GM23248 (cell line): ENCODE results near the gene ULK4. TPM values are rescaled to one million over a fixed set of nuclear protein-coding genes. Genes with fewer than 3 reads are reported as not detected.

ENCODE experiments used
- DNase-seq: peaks from one replicate; pipeline ENCODE4 v3.0.0-alpha.2; 2015
- H2AFZ ChIP-seq: fragments of 200-600 bp; sonication (generic); 2 replicates; pipeline ENCODE4 v1.6.1; 2016; ENCODE audit warnings: antibody characterized with exemption
- H3F3A ChIP-seq: fragments of 200-600 bp; sonication (generic); 2 replicates; pipeline ENCODE4 v1.6.1; 2016; ENCODE audit warnings: mild to moderate bottlenecking, antibody characterized with exemption, mixed run types; ENCODE audit not compliant: insufficient read depth
- H3K27ac ChIP-seq: fragments of 200-600 bp; sonication (generic); 2 replicates; pipeline ENCODE4 v1.5.1; 2016; ENCODE audit warnings: mild to moderate bottlenecking
- H3K27me3 ChIP-seq: fragments of 200-600 bp; sonication (generic); replicated peaks from 2 replicates; pipeline ENCODE4 v1.6.1; 2016; ENCODE audit warnings: mild to moderate bottlenecking; ENCODE audit not compliant: insufficient read depth
- H3K36me3 ChIP-seq: fragments of 200-600 bp; sonication (generic); 2 replicates; pipeline ENCODE4 v1.6.1; 2016; ENCODE audit warnings: low read depth, mild to moderate bottlenecking
- H3K4me1 ChIP-seq: fragments of 200-600 bp; sonication (generic); 2 replicates; pipeline ENCODE4 v1.6.1; 2016; ENCODE audit warnings: mild to moderate bottlenecking; ENCODE audit not compliant: insufficient read depth
- H3K4me2 ChIP-seq: fragments of 200-600 bp; sonication (generic); one replicate; pipeline ENCODE4 v1.6.1; 2016; ENCODE audit warnings: mild to moderate bottlenecking; ENCODE audit not compliant: unreplicated experiment
- H3K4me3 ChIP-seq: fragments of 200-600 bp; sonication (generic); 2 replicates; pipeline ENCODE4 v1.5.1; 2016; ENCODE audit warnings: mild to moderate bottlenecking
- H3K79me2 ChIP-seq: fragments of 200-600 bp; sonication (generic); 2 replicates; pipeline ENCODE4 v1.6.1; 2016; ENCODE audit warnings: mild to moderate bottlenecking; ENCODE audit not compliant: insufficient read depth
- H3K9ac ChIP-seq: fragments of 200-600 bp; sonication (generic); 2 replicates; pipeline ENCODE4 v1.6.1; 2016; ENCODE audit warnings: mild to moderate bottlenecking
- H3K9me2 ChIP-seq: fragments of 200-600 bp; sonication (generic); 2 replicates; pipeline ENCODE4 v1.6.1; 2016; ENCODE audit warnings: mixed run types, mild to moderate bottlenecking, moderate library complexity; ENCODE audit not compliant: insufficient read depth
- H3K9me3 ChIP-seq: fragments of 200-600 bp; sonication (generic); one replicate; pipeline ENCODE4 v1.6.1; 2017; ENCODE audit warnings: low read depth
- H4K20me1 ChIP-seq: fragments of 200-600 bp; sonication (generic); 2 replicates; pipeline ENCODE4 v1.6.0; 2016; ENCODE audit not compliant: insufficient read depth
- EZH2 ChIP-seq: fragments of 200-600 bp; sonication (generic); IDR thresholded peaks from 2 replicates; pipeline ENCODE4 v1.6.1; 2018; ENCODE audit warnings: antibody characterized with exemption, mild to moderate bottlenecking; ENCODE audit not compliant: insufficient read depth, poor library complexity, severe bottlenecking
- EZH2phosphoT487 ChIP-seq: fragments of 200-600 bp; sonication (generic); IDR thresholded peaks from 2 replicates; pipeline ENCODE4 v1.6.1; 2018; ENCODE audit warnings: antibody characterized with exemption, moderate library complexity, mild to moderate bottlenecking, low read depth; ENCODE audit not compliant: insufficient read depth
- WGBS, 2 experiments: methylation state at CpG; one replicate each; pipeline ENCODE4 v1.1.6; 2015 to 2017; ENCODE audit warnings: low lambda C conversion rate in 2 of 2, low coverage in 1 of 2; ENCODE audit errors: missing lambda C conversion rate in 2 of 2; 5-methylcytosine and 5-hydroxymethylcytosine counted together
- in situ Hi-C: fragments of 300-500 bp; cut with MboI; formaldehyde crosslinking; loops from 2 replicates; pipeline ENCODE4 v1.15.0; 2020
- polyA plus RNA-seq: library from polyadenylated mRNA; unstranded; fragments of >200 nt; fragmentation: Nextera tagmentation; extraction: Ambion mirVana; gene quantifications from 2 replicates; pipeline ENCODE4 v1.2.1, GENCODE V29; 2016
- total RNA-seq: library from RNA; depleted of rRNA; stranded (reverse); fragments of >200 nt; shearing (Covaris generic); gene quantifications from 2 replicates; pipeline ENCODE4 v1.2.3, GENCODE V29; 2014

Gene ULK4
- total and polyA plus RNA-seq, 2 experiments from 2014 or later: 3.5 to 20.3 TPM

- no peak overlapping the region for H2AFZ ChIP-seq
- H3K9ac ChIP-seq: no peak overlapping the region
- no peak for DNase-seq
- H3K79me2 ChIP-seq: no peaks in the 10 kb centered on the region
- no peaks in the 10 kb centered on the region for H4K20me1 ChIP-seq
- in situ Hi-C loops: no loop called here
- H3K27ac ChIP-seq: no peak overlapping the region
- no peaks in the 10 kb centered on the region for H3K9me2 ChIP-seq
- H3K9me3 ChIP-seq: no peaks in the 10 kb centered on the region
- TF ChIP-seq EZH2 (no peak), EZH2phosphoT487 (no peak)
- no peak overlapping the region for H3K4me2 ChIP-seq
- no peaks in the 10 kb centered on the region for H3K36me3 ChIP-seq
- H3F3A ChIP-seq: no peaks in the 10 kb centered on the region
- no peaks in the 10 kb centered on the region for H3K4me1 ChIP-seq
- no peaks in the 10 kb centered on the region for H3K27me3 ChIP-seq
- 61 to 64% methylated on average over 2 of the region's 2 CpGs for WGBS, 2 experiments
- no peak overlapping the region for H3K4me3 ChIP-seq
These were observed 484.4 kb downstream of the ULK4 start for GRCh38 chr3:41477399-41478014.

GRCh38 chr3:41469083-41469482 lies 492.8 kb downstream of the ULK4 start:
- in situ Hi-C loops: no loop called here
- Histone ChIP-seq H3K4me2 (no peak overlapping the region), H3K27me3 (no peaks in the 10 kb centered on the region), H4K20me1 (no peaks in the 10 kb centered on the region), H3K9me3 (peaks cover 4% of the 10 kb centered on the region), H2AFZ (no peak overlapping the region), H3K9ac (no peak overlapping the region), H3K79me2 (no peaks in the 10 kb centered on the region), H3K27ac (no peak overlapping the region), H3F3A (no peaks in the 10 kb centered on the region), H3K4me1 (no peaks in the 10 kb centered on the region), H3K36me3 (no peaks in the 10 kb centered on the region), H3K9me2 (no peaks in the 10 kb centered on the region), H3K4me3 (no peak overlapping the region)
- no peak for TF ChIP-seq EZH2phosphoT487
- TF ChIP-seq EZH2: no peak
- 53 to 77% methylated on average over 1 of the region's 1 CpG for WGBS, 2 experiments
- no peak for DNase-seq

- in situ Hi-C loops: no loop called here
- DNase-seq: no peak
- Histone ChIP-seq H3K27ac (no peak overlapping the region), H2AFZ (no peak overlapping the region), H3K9me3 (peaks cover 4% of the 10 kb centered on the region), H3K9me2 (no peaks in the 10 kb centered on the region), H3K27me3 (no peaks in the 10 kb centered on the region), H3K79me2 (no peaks in the 10 kb centered on the region), H3K4me3 (no peak overlapping the region), H3K9ac (no peak overlapping the region), H3K4me1 (no peaks in the 10 kb centered on the region), H3F3A (no peaks in the 10 kb centered on the region), H3K36me3 (no peaks in the 10 kb centered on the region), H3K4me2 (no peak overlapping the region), H4K20me1 (no peaks in the 10 kb centered on the region)
- WGBS, 2 experiments: 47 to 71% methylated on average over 1 of the region's 1 CpG
- no peak for TF ChIP-seq EZH2phosphoT487
These were observed 494.4 kb downstream of the ULK4 start for GRCh38 chr3:41467481-41467880.

- in situ Hi-C loops: no loop called here
- no peak overlapping the region for H3K4me3 ChIP-seq
- H2AFZ ChIP-seq: no peak overlapping the region
- H4K20me1 ChIP-seq: no peaks in the 10 kb centered on the region
- DNase-seq: no peak
- WGBS, 2 experiments: 78 to 84% methylated on average over 1 of the region's 1 CpG
- no peaks in the 10 kb centered on the region for H3K9me3 ChIP-seq
- no peaks in the 10 kb centered on the region for H3K4me1 ChIP-seq
- no peak overlapping the region for H3K27ac ChIP-seq
- no peaks in the 10 kb centered on the region for H3K27me3 ChIP-seq
- H3K36me3 ChIP-seq: no peaks in the 10 kb centered on the region
- H3K9me2 ChIP-seq: peaks cover 7% of the 10 kb centered on the region; the same call in 1 of the 2 replicates
- H3K9ac ChIP-seq: no peak overlapping the region
- H3K4me2 ChIP-seq: no peak overlapping the region
- TF ChIP-seq EZH2phosphoT487 (no peak), EZH2 (no peak)
- no peaks in the 10 kb centered on the region for H3F3A ChIP-seq
- no peaks in the 10 kb centered on the region for H3K79me2 ChIP-seq
These were observed 497.0 kb downstream of the ULK4 start for GRCh38 chr3:41464858-41465257.

GRCh38 chr3:41464401-41464800 lies 497.5 kb downstream of the ULK4 start:
- Histone ChIP-seq H3K27me3 (no peaks in the 10 kb centered on the region), H3K9me2 (peaks cover 7% of the 10 kb centered on the region; the same call in 1 of the 2 replicates), H3K4me3 (no peak overlapping the region), H3K4me1 (no peaks in the 10 kb centered on the region), H2AFZ (no peak overlapping the region), H3F3A (no peaks in the 10 kb centered on the region), H4K20me1 (no peaks in the 10 kb centered on the region), H3K79me2 (no peaks in the 10 kb centered on the region), H3K4me2 (no peak overlapping the region), H3K27ac (no peak overlapping the region), H3K9ac (no peak overlapping the region), H3K36me3 (no peaks in the 10 kb centered on the region), H3K9me3 (no peaks in the 10 kb centered on the region)
- DNase-seq: peak; percentile 50
- 93 to 95% methylated on average over 2 of the region's 2 CpGs for WGBS, 2 experiments
- in situ Hi-C loops: no loop called here
- TF ChIP-seq EZH2phosphoT487: no peak
- no peak for TF ChIP-seq EZH2
